ENCODE results near the gene ELAC1. TPM values are rescaled to one million over a fixed set of nuclear protein-coding genes. Genes with fewer than 3 reads are reported as not detected.

ELAC1 gene
- polyA plus RNA-seq, 1 donor (not counting 4 experiments of a cell fraction or from before 2014, with no cell fraction given), result 8.3 TPM

DNA sequence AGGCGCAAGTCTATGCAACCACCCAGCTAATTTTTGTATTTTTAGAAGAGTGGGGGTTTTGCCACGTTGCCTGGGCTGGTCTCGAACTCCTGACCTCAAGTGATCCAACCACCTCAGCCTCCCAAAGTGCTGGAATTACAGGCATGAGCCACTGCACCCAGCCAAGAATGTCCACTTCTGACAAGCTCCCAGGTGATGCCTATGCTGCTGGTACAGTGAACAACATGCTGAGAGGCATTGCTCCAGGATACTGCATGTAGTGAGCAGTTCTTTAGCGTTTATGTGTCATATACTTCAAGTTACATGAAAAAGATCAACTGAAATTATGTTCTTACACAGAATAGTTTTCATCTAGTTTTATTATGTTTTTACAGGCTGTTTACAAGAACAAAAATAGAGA lies 17.2 kb upstream of the ELAC1 start:
- Histone ChIP-seq H3K4me2 (ENCODE audit: control insufficient read depth, extremely low read depth, insufficient read depth, low read depth, low read length) (no peak overlapping the region), H3K4me1 (ENCODE audit: control insufficient read depth, extremely low read depth, insufficient read depth, low read length) (no peaks in the 10 kb centered on the region), H3K9ac (ENCODE audit: control insufficient read depth, extremely low read depth, insufficient read depth, low read length) (no peak overlapping the region), H3K9me1 (ENCODE audit: control insufficient read depth, extremely low read depth, insufficient read depth, low read length) (no peaks in the 10 kb centered on the region), H3K4me3 (ENCODE audit: control insufficient read depth in 2 of 3, extremely low read depth in 1 of 3, insufficient read depth in 2 of 3, low read depth in 1 of 3, low read length in 3 of 3) (no peak overlapping the region), H3K79me2 (ENCODE audit: control insufficient read depth, insufficient read depth, low read length) (no peaks in the 10 kb centered on the region), H4K20me1 (ENCODE audit: control insufficient read depth, extremely low read depth, insufficient read depth, low read length) (no peaks in the 10 kb centered on the region), H3K9me3 (ENCODE audit: control insufficient read depth, low read depth, low read length) (no peaks in the 10 kb centered on the region), H2AFZ (ENCODE audit: control insufficient read depth, low read length) (no peak overlapping the region), H3K27me3 (ENCODE audit: control insufficient read depth, extremely low read depth, insufficient read depth, low read length) (no peaks in the 10 kb centered on the region), H3K27ac (ENCODE audit: control insufficient read depth, insufficient read depth, low read length) (no peak overlapping the region), H3K36me3 (ENCODE audit: control insufficient read depth in 2 of 2, extremely low read depth in 1 of 2, insufficient read depth in 2 of 2, low read length in 2 of 2) (no peaks in the 10 kb centered on the region)
- no peak for TF ChIP-seq EZH2 (IDR thresholded peaks at IDR 0.05; ENCODE audit: low read length)
- TF ChIP-seq, protein P1, sequence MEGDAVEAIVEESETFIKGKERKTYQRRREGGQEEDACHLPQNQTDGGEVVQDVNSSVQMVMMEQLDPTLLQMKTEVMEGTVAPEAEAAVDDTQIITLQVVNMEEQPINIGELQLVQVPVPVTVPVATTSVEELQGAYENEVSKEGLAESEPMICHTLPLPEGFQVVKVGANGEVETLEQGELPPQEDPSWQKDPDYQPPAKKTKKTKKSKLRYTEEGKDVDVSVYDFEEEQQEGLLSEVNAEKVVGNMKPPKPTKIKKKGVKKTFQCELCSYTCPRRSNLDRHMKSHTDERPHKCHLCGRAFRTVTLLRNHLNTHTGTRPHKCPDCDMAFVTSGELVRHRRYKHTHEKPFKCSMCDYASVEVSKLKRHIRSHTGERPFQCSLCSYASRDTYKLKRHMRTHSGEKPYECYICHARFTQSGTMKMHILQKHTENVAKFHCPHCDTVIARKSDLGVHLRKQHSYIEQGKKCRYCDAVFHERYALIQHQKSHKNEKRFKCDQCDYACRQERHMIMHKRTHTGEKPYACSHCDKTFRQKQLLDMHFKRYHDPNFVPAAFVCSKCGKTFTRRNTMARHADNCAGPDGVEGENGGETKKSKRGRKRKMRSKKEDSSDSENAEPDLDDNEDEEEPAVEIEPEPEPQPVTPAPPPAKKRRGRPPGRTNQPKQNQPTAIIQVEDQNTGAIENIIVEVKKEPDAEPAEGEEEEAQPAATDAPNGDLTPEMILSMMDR (optimal IDR thresholded peaks at IDR 0.05 in 1 of 3, IDR thresholded peaks at IDR 0.05 in 1 of 3, conservative IDR thresholded peaks at IDR 0.05 in 1 of 3; ENCODE audit: extremely low read depth in 1 of 3, insufficient read depth in 2 of 3, low read length in 3 of 3), result no peak
- dilution Hi-C loops (cut with MboI; ENCODE audit: extremely low pct_ligation_motif_present, low sequenced_read_pairs), result no loop called here
- DNase-seq (ENCODE audit: low read depth, low spot score) (no peak), FAIRE-seq (no peak)

DNA sequence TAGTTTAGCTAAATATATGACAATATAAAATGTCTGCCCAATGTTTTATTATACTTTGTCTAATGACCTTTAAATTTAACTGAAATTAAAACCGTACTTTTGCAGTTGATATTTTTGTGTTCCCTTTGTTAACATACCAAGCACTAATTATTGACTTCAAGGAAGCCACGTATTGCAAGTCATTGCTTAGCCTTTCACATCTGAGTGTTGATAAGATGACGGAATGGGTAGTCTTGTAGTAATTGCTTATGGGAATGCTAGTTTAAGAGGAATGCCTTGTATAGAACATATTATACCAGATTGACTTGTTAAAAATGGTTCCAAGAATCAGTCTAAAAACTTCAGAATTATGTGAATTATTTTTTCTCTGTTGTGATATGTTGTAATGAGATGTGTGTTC lies 14.0 kb upstream of the ELAC1 start:
- no peak for FAIRE-seq
- TF ChIP-seq, protein P1 (optimal IDR thresholded peaks at IDR 0.05 in 1 of 3, IDR thresholded peaks at IDR 0.05 in 1 of 3, conservative IDR thresholded peaks at IDR 0.05 in 1 of 3; ENCODE audit: extremely low read depth in 1 of 3, insufficient read depth in 2 of 3, low read length in 3 of 3), result no peak
- TF ChIP-seq EZH2 (IDR thresholded peaks at IDR 0.05; ENCODE audit: low read length), result no peak
- Histone ChIP-seq H3K9me3 (ENCODE audit: control insufficient read depth, low read depth, low read length) (no peaks in the 10 kb centered on the region), H3K36me3 (ENCODE audit: control insufficient read depth in 2 of 2, extremely low read depth in 1 of 2, insufficient read depth in 2 of 2, low read length in 2 of 2) (no peaks in the 10 kb centered on the region), H3K4me1 (ENCODE audit: control insufficient read depth, extremely low read depth, insufficient read depth, low read length) (no peaks in the 10 kb centered on the region), H4K20me1 (ENCODE audit: control insufficient read depth, extremely low read depth, insufficient read depth, low read length) (no peaks in the 10 kb centered on the region), H3K9me1 (ENCODE audit: control insufficient read depth, extremely low read depth, insufficient read depth, low read length) (no peaks in the 10 kb centered on the region), H3K27ac (ENCODE audit: control insufficient read depth, insufficient read depth, low read length) (no peak overlapping the region), H3K4me3 (ENCODE audit: control insufficient read depth in 2 of 3, extremely low read depth in 1 of 3, insufficient read depth in 2 of 3, low read depth in 1 of 3, low read length in 3 of 3) (no peak overlapping the region), H3K79me2 (ENCODE audit: control insufficient read depth, insufficient read depth, low read length) (no peaks in the 10 kb centered on the region), H3K27me3 (ENCODE audit: control insufficient read depth, extremely low read depth, insufficient read depth, low read length) (no peaks in the 10 kb centered on the region), H2AFZ (ENCODE audit: control insufficient read depth, low read length) (no peak overlapping the region), H3K4me2 (ENCODE audit: control insufficient read depth, extremely low read depth, insufficient read depth, low read depth, low read length) (no peak overlapping the region), H3K9ac (ENCODE audit: control insufficient read depth, extremely low read depth, insufficient read depth, low read length) (no peak overlapping the region)
- no peak for DNase-seq (ENCODE audit: low read depth, low spot score)
- dilution Hi-C loops (cut with MboI; ENCODE audit: extremely low pct_ligation_motif_present, low sequenced_read_pairs), result no loop called here
